Ovary (tissue), 9 donors: ENCODE measurements around the gene REEP5. TPM values are rescaled to one million over a fixed set of nuclear protein-coding genes. Genes with fewer than 3 reads are reported as not detected.
"Not testable (repeated sequence)": the region's sequence is repeated elsewhere in the genome, so short reads cannot be mapped to it uniquely, and the experiment has no call there.

Experiments
- DNase-seq, 5 donors: peaks; one replicate each; pipeline ENCODE4 v3.0.0-alpha.2; 2019 to 2020
- H3K27ac ChIP-seq, 2 donors: fragments of 200-600 bp; one replicate each; pipeline versions ENCODE4 v1.5.1 to v1.8.0; 2019 to 2022
- H3K27me3 ChIP-seq: fragments of 200-600 bp; one replicate; pipeline ENCODE4 v1.8.0; 2022
- H3K36me3 ChIP-seq: fragments of 200-600 bp; sonication (generic); one replicate; pipeline ENCODE4 v1.5.1; 2019
- H3K4me1 ChIP-seq: one replicate; pipeline ENCODE4 v1.8.1; 2013; ENCODE audit warnings: mild to moderate bottlenecking, moderate library complexity; ENCODE audit not compliant: insufficient read depth
- H3K4me3 ChIP-seq: fragments of 200-600 bp; sonication (generic); one replicate; pipeline ENCODE4 v1.5.1; 2017
- H3K9me3 ChIP-seq, 2 donors: fragments of 200-600 bp in 1 of 2; sonication (generic) in 1 of 2; one replicate each; pipeline versions ENCODE4 v1.5.1 to v1.8.1; 2013 to 2019; ENCODE audit warnings: mild to moderate bottlenecking in 1 of 2, moderate library complexity in 1 of 2
- CTCF ChIP-seq, 3 donors: fragments of 450-650 bp in 2 of 3; fragments of 200-600 bp in 1 of 3; IDR thresholded peaks; one replicate each; pipeline versions ENCODE4 v1.5.1 to v1.8.0; 2016 to 2022; ENCODE audit warnings: antibody characterized with exemption in 3 of 3, mild to moderate bottlenecking in 1 of 3
- EP300 ChIP-seq: sonication (generic); formaldehyde crosslinking; IDR thresholded peaks from one replicate; pipeline ENCODE4 v1.6.1; 2017; ENCODE audit warnings: antibody characterized with exemption
- POLR2A ChIP-seq: fragments of 450-650 bp; IDR thresholded peaks from one replicate; pipeline ENCODE4 v1.6.1; 2017; ENCODE audit warnings: antibody characterized with exemption, mild to moderate bottlenecking, moderate library complexity
- WGBS, 3 donors: extraction: QIAGEN DNeasy Blood & Tissue Kit in 1 of 3; methylation state at CpG; one replicate each; pipeline versions ENCODE4 v1.1.5 to v1.1.7; 2013 to 2017; 5-methylcytosine and 5-hydroxymethylcytosine counted together
- intact Hi-C, 4 donors: fragments of 100-400 bp; cut with DNase I; formaldehyde crosslinking; loops; one replicate each; pipeline versions ENCODE4 v1.11.0 to v1.15.1; 2022 to 2023
- polyA plus RNA-seq, 2 donors: library from polyadenylated mRNA; stranded (reverse); fragments of 200-250 nt in 1 of 2; fragments of 350-450 nt in 1 of 2; fragmentation: Illumina TruSeq in 1 of 2; extraction: RNeasy Lipid Tissue Mini Kit (QIAGEN cat#74804) in 1 of 2; gene quantifications; one replicate each; pipeline ENCODE4 v1.2.3, GENCODE V29; 2013 to 2014
- total RNA-seq, 7 donors: library from RNA; depleted of rRNA in 2 of 7; stranded (reverse); fragments of >200 nt in 2 of 7; fragmentation: NEBNext Ultra II Directional in 3 of 7; extraction: Animal tissue kit (Norgen Biotek cat#: 25700) in 3 of 7; gene quantifications; one replicate each; pipeline versions ENCODE4 v1.1.0 to v1.2.4, GENCODE V29; 2016 to 2023
- donor health status: DM: no; HTN: no; CAD: no; lungs with moderate emphysema.
- donor health status: DM: no; HTN: no; CAD: no.
- donor health status: Bipolar disorder and iron deficiency.
- donor health status: DM: yes; HTN: yes; CAD: no.
- donor health status: DM: no; HTN: no; CAD: no.
- donor health status: DM: yes; HTN: yes; CAD: no.

Gene REEP5
- total and polyA plus RNA-seq, 9 donors, result 50.2 to 90.4 (median 67.6) TPM

GRCh38 chr5:112892776-112893175, 29.3 kb downstream of the REEP5 start:
- Histone ChIP-seq H3K27me3 (no peaks in the 10 kb centered on the region), H3K27ac (no peak overlapping the region), H3K4me1 (no peaks in the 10 kb centered on the region), H3K36me3 (no peaks in the 10 kb centered on the region), H3K4me3 (no peak overlapping the region), H3K9me3 (no peaks in the 10 kb centered on the region)
- WGBS, 3 donors, result 96 to 98% (median 96%) methylated on average over 13 of the region's 13 CpGs
- TF ChIP-seq POLR2A, result no peak
- no peak for TF ChIP-seq CTCF (IDR thresholded peaks at IDR 0.05)
- TF ChIP-seq EP300, result no peak
- intact Hi-C loops, result no loop called here
- DNase-seq, result no peak

- H3K36me3 ChIP-seq, H3K4me3 ChIP-seq, H3K9me3 ChIP-seq, H3K4me1 ChIP-seq, H3K27ac ChIP-seq, H3K27me3 ChIP-seq, DNase-seq, intact Hi-C loops: not testable (repeated sequence)
- WGBS, 3 donors, result 82 to 89% (median 84%) methylated on average over 8 of the region's 8 CpGs
Observed at GRCh38 chr5:112892066-112892465, 30.0 kb downstream of the REEP5 start.

GRCh38 chr5:112886975-112887374, 35.1 kb downstream of the REEP5 start:
- no peak for TF ChIP-seq CTCF (IDR thresholded peaks at IDR 0.05)
- no peak for TF ChIP-seq EP300
- TF ChIP-seq POLR2A, result no peak
- H3K4me1 ChIP-seq, result no peaks in the 10 kb centered on the region
- no peaks in the 10 kb centered on the region for H3K9me3 ChIP-seq
- no peak overlapping the region for H3K27ac ChIP-seq
- 93 to 98% (median 94%) methylated on average over 4 of the region's 4 CpGs for WGBS, 3 donors
- H3K4me3 ChIP-seq, result no peak overlapping the region
- no peaks in the 10 kb centered on the region for H3K27me3 ChIP-seq
- no peaks in the 10 kb centered on the region for H3K36me3 ChIP-seq
- no peak for DNase-seq
- intact Hi-C loops, result no loop called here

GRCh38 chr5:112885001-112885400, 37.0 kb downstream of the REEP5 start:
- no peak overlapping the region for H3K27ac ChIP-seq
- H3K4me3 ChIP-seq, result no peak overlapping the region
- WGBS, 3 donors, result 83 to 94% (median 90%) methylated on average over 3 of the region's 3 CpGs
- H3K27me3 ChIP-seq, result no peaks in the 10 kb centered on the region
- no peaks in the 10 kb centered on the region for H3K9me3 ChIP-seq
- H3K36me3 ChIP-seq, result no peaks in the 10 kb centered on the region
- TF ChIP-seq CTCF (IDR thresholded peaks at IDR 0.05) (no peak), POLR2A (no peak), EP300 (no peak)
- intact Hi-C loops, result loop anchor here in 1 of 4 donors (2.0 kb wide), 1 partner anchor 18 kb away; no protein-coding TSS in a partner anchor
- H3K4me1 ChIP-seq, result no peaks in the 10 kb centered on the region
- DNase-seq, result no peak

GRCh38 chr5:112883192-112883591, 38.8 kb downstream of the REEP5 start:
- no peak overlapping the region for H3K27ac ChIP-seq
- intact Hi-C loops, result no loop called here

More at GRCh38 chr5:112883192-112883591, 38.8 kb downstream of the REEP5 start:
- Histone ChIP-seq H3K27me3 (no peaks in the 10 kb centered on the region), H3K4me1 (no peaks in the 10 kb centered on the region), H3K4me3 (no peak overlapping the region), H3K36me3 (no peaks in the 10 kb centered on the region), H3K9me3 (no peaks in the 10 kb centered on the region)
- TF ChIP-seq CTCF (IDR thresholded peaks at IDR 0.05) (no peak), EP300 (no peak), POLR2A (no peak)
- WGBS, 3 donors, result 91 to 94% (median 93%) methylated on average over 2 of the region's 2 CpGs
- DNase-seq, result no peak
